Hematopoietic multipotent progenitor cell treated with erythropoietin and hydrocortisone succinate and interleukin-3 and kit ligand, for 15 days (in vitro differentiated cells): ENCODE data around the gene PFKFB4.

Experiments used
- DNase-seq: peaks from one replicate; pipeline ENCODE4 v3.0.0-alpha.2; 2015; ENCODE audit warnings: low spot score

The PFKFB4 gene

DNA sequence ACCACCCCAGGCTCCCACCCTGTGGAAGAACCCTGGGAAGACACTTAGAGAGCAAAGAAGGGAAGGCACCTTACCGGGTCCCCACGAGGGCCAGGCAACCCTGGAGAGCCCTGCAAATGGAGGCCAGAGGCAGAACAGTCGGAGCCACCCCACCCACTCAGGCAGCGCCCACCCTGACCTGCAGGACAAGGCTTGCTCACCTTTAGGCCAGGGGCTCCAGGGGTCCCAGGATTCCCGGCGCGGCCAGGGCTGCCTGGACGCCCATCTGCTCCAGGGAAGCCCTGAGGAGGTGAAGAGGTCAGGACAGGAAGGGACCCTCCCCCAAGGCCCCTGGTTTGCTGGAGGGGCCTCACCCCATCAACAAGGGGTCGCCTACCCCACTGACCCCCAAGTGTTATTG lies 28.2 kb upstream of the PFKFB4 start:
- DNase-seq: no peak

DNA sequence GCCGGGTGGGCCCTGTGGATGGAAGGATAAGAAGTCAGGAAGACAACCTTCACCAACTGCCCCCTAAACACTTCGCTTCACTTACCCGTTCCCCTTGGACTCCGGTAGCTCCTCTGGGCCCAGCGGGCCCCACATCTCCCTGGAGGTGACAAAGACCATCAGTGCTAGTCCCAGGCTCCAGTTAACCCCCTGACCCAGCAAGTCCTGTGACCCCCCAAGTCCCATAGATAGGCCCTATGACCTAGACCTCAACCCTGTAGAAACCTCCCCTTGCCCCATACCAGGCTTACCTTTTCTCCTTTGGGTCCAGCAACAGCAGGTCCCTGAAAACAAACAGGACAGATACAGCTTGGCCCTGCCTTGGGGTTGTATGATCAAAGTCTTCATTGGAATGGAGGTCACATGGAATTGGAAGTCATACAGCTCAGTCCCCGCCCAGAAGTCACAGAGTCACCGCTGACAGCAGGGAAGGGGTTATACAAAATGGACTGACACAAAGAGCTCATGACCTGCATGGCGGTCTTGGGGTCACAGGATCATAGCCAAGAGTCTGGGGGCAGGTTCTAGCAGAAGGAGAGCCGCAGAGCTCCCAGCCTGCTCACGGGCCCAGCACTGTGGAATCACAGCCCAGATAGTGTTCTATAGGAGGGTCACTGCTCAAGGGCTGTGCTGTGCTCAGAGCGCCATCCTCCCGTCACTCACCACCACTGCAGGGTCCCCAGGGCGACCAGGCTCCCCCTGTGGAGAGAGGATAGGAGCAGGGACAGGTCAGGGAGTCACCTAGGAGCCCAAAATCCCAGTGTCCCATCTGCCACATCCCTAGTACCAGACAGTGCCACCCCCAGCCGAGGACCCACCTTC lies 25.2 kb upstream of the PFKFB4 start:
- DNase-seq: no peak

DNA sequence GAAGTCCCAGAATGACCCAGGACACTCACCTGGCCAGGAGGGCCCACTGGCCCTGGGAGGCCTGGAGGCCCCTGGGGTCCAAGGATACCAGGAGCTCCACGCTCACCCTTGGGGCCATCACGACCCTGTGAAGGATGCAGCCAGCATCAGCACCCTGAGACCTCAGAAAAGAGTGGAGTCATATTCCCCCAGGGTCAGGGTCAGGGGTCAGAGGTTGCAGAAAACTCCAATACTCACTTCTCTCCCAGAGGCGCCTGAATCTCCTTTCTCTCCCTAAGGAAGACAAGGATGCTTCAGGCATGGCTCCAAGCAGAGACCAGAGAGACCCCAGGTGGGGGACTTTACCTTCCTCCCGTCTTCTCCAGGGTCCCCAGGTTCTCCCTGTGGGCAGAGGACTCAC lies 20.0 kb upstream of the PFKFB4 start:
- no peak for DNase-seq

- no peak for DNase-seq
Observed at GRCh38 chr3:48575366-48575765, 18.8 kb upstream of the PFKFB4 start.

GRCh38 chr3:48573973-48574585 lies 17.5 kb upstream of the PFKFB4 start:
- no peak for DNase-seq

GRCh38 chr3:48572517-48572916 lies 15.9 kb upstream of the PFKFB4 start:
- DNase-seq: no peak

DNA sequence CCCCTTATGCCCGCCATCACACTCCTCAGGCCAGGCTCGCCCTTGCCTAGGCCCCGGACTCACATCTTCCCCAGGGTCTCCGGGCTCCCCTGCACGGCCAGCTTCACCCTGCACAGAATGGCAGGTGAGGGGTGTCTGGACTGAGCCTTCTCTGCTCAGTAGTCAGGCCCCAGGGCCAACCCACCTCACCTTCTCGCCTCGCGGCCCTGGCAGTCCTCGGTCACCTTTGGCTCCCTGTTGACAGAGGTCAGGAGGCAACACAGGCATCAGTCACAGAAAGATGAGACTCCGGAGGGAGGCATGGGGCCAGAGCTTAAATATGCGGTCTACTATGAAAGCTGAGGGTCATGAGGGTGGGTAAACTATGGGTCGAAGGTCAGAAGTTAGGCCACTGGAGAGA lies 15.3 kb upstream of the PFKFB4 start:
- DNase-seq: no peak

GRCh38 chr3:48569808-48570450 lies 13.3 kb upstream of the PFKFB4 start:
- no peak for DNase-seq

GRCh38 chr3:48569400-48569799 lies 12.8 kb upstream of the PFKFB4 start:
- no peak for DNase-seq

DNA sequence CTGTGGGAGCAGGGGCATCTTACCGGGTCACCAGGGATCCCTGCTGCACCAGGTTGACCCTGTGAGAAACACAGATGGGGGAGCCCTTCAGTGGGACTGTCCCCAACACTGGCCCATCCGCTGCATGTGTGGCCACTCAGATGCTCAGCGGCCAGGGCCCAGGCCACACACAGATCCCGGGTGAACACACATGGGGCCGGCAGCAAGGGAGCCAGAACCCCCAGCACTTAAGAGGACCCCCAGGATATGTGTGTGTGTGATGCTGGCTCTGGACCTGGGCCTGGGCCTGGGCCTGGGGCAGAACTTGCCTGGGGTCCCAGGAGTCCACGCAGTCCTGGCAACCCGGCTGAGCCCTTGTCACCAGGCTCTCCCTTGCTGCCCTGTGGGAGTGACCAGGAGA lies 11.9 kb upstream of the PFKFB4 start:
- DNase-seq: no peak

DNA sequence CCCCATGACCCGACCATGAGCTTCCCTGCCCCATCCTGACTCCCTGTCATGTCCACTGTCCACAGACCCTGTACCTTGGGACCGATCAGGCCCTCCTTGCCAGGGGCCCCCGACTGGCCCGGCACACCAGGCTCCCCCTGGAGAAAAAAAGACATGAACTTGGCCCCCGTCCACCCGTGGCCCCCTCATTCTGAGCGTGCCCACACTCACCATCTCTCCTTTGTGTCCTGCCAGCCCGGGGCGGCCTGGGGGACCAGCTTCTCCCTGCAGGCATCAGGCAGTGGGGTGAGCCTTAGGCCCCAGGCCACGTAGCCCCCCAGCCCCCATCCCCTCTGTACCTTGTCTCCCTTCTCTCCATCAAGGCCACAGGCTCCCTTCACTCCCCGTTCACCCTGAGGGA lies 10.9 kb upstream of the PFKFB4 start:
- no peak for DNase-seq

- no peak for DNase-seq
Observed at GRCh38 chr3:48567090-48567489, 10.5 kb upstream of the PFKFB4 start.

DNA sequence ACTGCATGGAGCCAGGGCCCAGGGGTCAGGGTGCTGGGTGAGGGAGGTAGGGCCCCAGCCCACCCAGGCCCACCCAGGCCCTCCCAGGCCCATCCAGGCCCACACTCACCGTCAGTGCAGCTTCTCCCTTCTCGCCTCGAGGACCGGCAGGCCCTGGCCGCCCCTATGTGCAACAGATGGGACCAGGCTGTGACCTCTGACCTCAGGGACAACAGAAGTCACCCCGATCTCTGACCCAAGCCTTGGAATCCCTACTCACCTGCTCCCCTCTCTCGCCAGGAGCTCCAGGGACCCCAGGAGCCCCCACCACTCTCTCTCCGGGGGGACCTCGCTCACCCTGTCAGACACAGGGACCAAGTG lies 9.8 kb upstream of the PFKFB4 start:
- DNase-seq: no peak

- DNase-seq: no peak
Observed at GRCh38 chr3:48565591-48566400, 9.2 kb upstream of the PFKFB4 start.

DNA sequence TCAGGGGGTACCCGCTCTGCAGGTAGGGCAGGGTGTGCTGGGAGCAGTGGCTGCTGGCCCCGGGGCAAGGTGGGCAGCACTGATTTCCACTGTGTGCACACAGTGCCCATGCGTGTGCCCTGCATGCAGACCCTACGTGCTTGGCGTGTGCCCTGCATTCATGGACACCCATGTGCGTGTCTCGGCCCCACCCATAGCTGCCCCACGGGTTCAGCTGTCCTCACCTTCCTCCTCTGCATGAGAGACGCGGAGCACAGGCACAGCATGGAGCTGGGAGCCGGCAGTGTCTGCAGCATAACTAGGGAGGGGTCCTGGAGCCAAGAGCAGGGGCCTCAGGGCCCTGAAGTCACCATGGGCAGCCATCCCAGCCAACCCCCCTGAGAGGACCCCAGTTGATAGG lies 8.6 kb upstream of the PFKFB4 start:
- no peak for DNase-seq

GRCh38 chr3:48564667-48565066 lies 8.1 kb upstream of the PFKFB4 start:
- no peak for DNase-seq

DNA sequence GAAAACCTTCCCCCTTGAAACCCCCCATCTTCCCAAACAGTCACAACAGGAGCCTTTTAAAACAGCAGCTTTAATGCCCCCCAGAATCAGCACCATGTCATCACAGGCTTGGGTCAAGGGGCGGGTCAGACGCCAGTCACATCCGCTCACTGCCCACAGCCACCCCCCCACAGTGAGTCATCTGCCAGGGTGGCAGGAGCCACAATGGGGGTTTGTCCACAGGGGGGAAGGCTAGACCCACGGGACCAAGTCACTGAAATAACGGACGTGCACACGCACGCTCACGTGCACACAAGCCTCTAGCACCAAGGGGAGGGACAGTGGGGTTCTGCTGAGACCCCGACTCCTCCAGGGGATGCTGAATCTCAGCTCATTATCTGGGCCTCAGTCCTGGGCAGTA lies 7.4 kb upstream of the PFKFB4 start:
- DNase-seq: no peak

- no peak for DNase-seq
Observed at GRCh38 chr3:48563382-48563918, 6.8 kb upstream of the PFKFB4 start, which contains the start of gene UCN2. Gene UCN2 (minus strand): TSS chr3:48563781. CDS start chr3:48563124, 657 bp downstream.

DNA sequence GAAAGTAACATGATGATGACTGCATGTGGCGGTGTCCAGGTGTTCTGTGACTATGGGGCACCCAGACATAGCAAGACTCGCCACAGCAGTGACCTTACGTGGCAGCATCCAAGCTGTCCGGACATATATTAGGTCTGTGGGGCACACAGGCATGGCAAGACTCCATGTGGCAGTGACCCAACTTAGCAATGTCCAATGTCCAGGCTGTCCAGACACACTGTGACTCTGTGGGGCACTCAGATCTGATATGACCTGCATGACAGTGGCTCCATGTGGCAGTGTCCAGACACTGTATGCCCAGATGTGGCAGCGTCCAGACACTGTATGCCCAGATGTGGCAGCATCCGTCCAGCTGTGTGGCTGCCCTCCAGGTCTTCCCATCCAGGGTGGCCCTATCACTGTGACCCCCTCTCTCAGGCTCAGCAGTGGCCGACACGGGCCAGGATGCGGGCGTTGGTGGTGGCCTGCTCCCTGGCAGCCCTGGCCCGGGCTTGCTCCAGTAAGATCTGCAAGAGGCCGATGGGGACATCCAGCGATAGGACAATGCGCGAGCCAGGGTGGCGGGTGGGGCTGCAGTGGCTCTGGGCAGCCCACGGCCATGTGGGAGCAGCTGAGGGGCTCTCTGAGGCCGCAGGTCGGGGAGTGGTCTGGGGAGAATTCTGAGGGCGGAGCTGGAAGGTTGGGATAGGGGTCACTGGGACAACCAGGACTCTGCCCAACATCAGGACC lies 5.9 kb upstream of the PFKFB4 start:
- DNase-seq: no peak

GRCh38 chr3:48561045-48561736 lies 4.6 kb upstream of the PFKFB4 start:
- DNase-seq: no peak

DNA sequence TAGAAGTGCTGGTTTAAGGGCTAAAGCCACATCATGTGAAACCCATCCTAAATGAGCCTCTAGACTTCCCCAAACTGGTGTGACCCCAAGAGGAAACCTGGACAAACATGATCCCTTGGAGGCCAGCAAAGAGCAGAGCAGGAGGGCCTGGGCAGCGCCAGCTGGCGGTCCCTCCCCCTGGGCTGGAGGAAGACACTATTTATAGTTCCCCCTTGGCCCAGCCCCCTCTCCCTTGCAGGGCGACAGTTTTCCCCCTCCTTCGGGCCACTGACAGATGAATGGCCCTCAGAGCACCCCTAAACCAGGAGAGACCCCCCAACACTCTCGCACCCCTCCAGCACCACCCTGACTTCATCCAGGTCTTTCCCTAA lies 4.0 kb upstream of the PFKFB4 start:
- DNase-seq: no peak
